CD4-positive, alpha-beta T cell (primary cell): ENCODE measurements around the gene ALDH1A1. TPM values are rescaled to one million over a fixed set of nuclear protein-coding genes. Genes with fewer than 3 reads are reported as not detected.

Source experiments
- ATAC-seq: fragments of 200-7000 bp; cut with Tn5 transposase; one replicate; pipeline ENCODE4 v1.10.0; 2022; ENCODE audit warnings: mild to moderate bottlenecking; ENCODE audit not compliant: poor library complexity
- CTCF ChIA-PET: fragments of 350-600 bp; sonication (Branson Sonifier 250); formaldehyde crosslinking; loops from one replicate; lab custom pipeline; 2021; ENCODE audit warnings: antibody characterized with exemption, inconsistent platforms; lab: Charles Lee
- POLR2A ChIA-PET: fragments of 350-600 bp; sonication (Branson Sonifier 250); formaldehyde crosslinking; loops from one replicate; lab custom pipeline; 2021; ENCODE audit warnings: antibody characterized with exemption, inconsistent platforms; lab: Charles Lee
- DNase-seq, 14 experiments: peaks; one replicate each; pipeline ENCODE4 v3.0.0-alpha.2; 2013 to 2020; ENCODE audit warnings: mixed read lengths in 2 of 14
- H3K27ac ChIP-seq, 2 donors: one replicate each; pipeline versions ENCODE4 v1.5.1 to v1.7.0; 2013; ENCODE audit warnings: low read length in 2 of 2, low read depth in 1 of 2, mild to moderate bottlenecking in 1 of 2
- H3K27me3 ChIP-seq, 2 experiments: 1 replicate in 1 of 2; 2 replicates in 1 of 2; pipeline versions ENCODE4 v1.6.1 to v1.7.0; 2013; ENCODE audit warnings: low read length in 2 of 2, control low read depth in 1 of 2, mild to moderate bottlenecking in 1 of 2, moderate library complexity in 1 of 2; ENCODE audit not compliant: insufficient read depth in 2 of 2, control insufficient read depth in 1 of 2
- H3K36me3 ChIP-seq: one replicate; pipeline ENCODE4 v1.6.1; 2013; ENCODE audit warnings: low read length, control low read depth; ENCODE audit not compliant: insufficient read depth
- H3K4me1 ChIP-seq: one replicate; pipeline ENCODE4 v1.6.1; 2013; ENCODE audit warnings: low read length, control low read depth; ENCODE audit not compliant: insufficient read depth
- H3K4me3 ChIP-seq: one replicate; pipeline ENCODE4 v1.5.1; 2013; ENCODE audit warnings: mild to moderate bottlenecking, low read length, moderate library complexity
- H3K9me3 ChIP-seq, 2 experiments: 1 replicate in 1 of 2; 2 replicates in 1 of 2; pipeline versions ENCODE4 v1.6.1 to v1.7.0; 2013; ENCODE audit warnings: low read length in 2 of 2, mild to moderate bottlenecking in 2 of 2, control low read depth in 1 of 2, moderate library complexity in 1 of 2; ENCODE audit not compliant: control insufficient read depth in 1 of 2, insufficient read depth in 1 of 2
- H3K27ac Mint-ChIP-seq: one replicate; pipeline ENCODE4 v1.8.0; 2020; ENCODE audit warnings: mixed read lengths
- H3K27me3 Mint-ChIP-seq: one replicate; pipeline ENCODE4 v1.8.0; 2021; ENCODE audit warnings: mixed read lengths
- H3K36me3 Mint-ChIP-seq: one replicate; pipeline ENCODE4 v1.8.0; 2021; ENCODE audit warnings: low read depth, mixed read lengths
- H3K4me1 Mint-ChIP-seq: one replicate; pipeline ENCODE4 v1.8.0; 2021; ENCODE audit warnings: low read depth, mixed read lengths
- H3K4me3 Mint-ChIP-seq: one replicate; pipeline ENCODE4 v1.8.0; 2020; ENCODE audit warnings: mild to moderate bottlenecking, mixed read lengths
- H3K9me3 Mint-ChIP-seq: one replicate; pipeline ENCODE4 v1.8.0; 2020; ENCODE audit warnings: mixed read lengths
- intact Hi-C, 2 experiments: fragments of 100-400 bp; cut with DNase I in 1 of 2; cut with micrococcal nuclease in 1 of 2; formaldehyde crosslinking; loops; one replicate each; pipeline versions ENCODE4 v1.15.1 to v1.9.0; 2023 to 2025; cut with DNase I, micrococcal nuclease
- total RNA-seq, 174 experiments: library from RNA in 2 of 174; stranded (reverse) in 2 of 174; gene quantifications; one replicate each; pipeline ENCODE4 v1.2.3 and lab custom pipeline; 2021 to 2026
- TF ChIP-seq, protein P1 (sequence below): fragments of 200-600 bp; IDR thresholded peaks from one replicate; pipeline ENCODE4 v1.8.0; 2022; ENCODE audit warnings: antibody characterized with exemption, mild to moderate bottlenecking

ALDH1A1 gene
- total RNA-seq, 2 experiments from 2014 or later = 0.39 TPM; not detected in 1

DNA sequence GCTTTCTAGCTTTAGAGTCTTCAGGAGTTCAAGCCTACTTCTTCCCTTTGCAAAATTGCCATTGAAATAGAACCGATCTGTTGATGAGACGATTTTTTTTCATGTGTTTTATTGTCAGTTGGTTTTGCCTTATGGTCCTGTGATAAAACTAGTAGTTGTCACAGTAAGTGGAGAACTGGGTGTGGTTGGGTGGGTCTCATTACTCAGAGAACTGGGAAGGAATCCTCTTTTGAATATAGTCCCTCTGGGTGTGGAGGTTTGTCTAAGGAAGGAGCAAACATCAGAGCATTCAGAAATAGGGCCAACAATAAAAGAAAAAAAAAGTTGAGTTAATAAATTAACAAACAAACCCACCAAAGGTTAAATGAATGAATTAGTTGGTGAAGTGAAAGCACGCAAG, 69.0 kb downstream of the ALDH1A1 start:
- TF ChIP-seq, protein P1, sequence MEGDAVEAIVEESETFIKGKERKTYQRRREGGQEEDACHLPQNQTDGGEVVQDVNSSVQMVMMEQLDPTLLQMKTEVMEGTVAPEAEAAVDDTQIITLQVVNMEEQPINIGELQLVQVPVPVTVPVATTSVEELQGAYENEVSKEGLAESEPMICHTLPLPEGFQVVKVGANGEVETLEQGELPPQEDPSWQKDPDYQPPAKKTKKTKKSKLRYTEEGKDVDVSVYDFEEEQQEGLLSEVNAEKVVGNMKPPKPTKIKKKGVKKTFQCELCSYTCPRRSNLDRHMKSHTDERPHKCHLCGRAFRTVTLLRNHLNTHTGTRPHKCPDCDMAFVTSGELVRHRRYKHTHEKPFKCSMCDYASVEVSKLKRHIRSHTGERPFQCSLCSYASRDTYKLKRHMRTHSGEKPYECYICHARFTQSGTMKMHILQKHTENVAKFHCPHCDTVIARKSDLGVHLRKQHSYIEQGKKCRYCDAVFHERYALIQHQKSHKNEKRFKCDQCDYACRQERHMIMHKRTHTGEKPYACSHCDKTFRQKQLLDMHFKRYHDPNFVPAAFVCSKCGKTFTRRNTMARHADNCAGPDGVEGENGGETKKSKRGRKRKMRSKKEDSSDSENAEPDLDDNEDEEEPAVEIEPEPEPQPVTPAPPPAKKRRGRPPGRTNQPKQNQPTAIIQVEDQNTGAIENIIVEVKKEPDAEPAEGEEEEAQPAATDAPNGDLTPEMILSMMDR = no peak
- POLR2A ChIA-PET = no interaction called here
- H3K4me3 ChIP-seq = no peak overlapping the region
- Mint-ChIP-seq H3K4me3 (no peak overlapping the region), H3K27ac (no peak overlapping the region), H3K36me3 (no peaks in the 10 kb centered on the region), H3K9me3 (peaks cover 3% of the 10 kb centered on the region), H3K4me1 (no peaks in the 10 kb centered on the region), H3K27me3 (peaks cover 1% of the 10 kb centered on the region)
- ATAC-seq = no peak
- no peak overlapping the region for H3K27ac ChIP-seq
- no peaks in the 10 kb centered on the region for H3K27me3 ChIP-seq
- DNase-seq = no peak
- CTCF ChIA-PET = no interaction called here
- no peaks in the 10 kb centered on the region for H3K36me3 ChIP-seq
- no peaks in the 10 kb centered on the region for H3K9me3 ChIP-seq
- no peaks in the 10 kb centered on the region for H3K4me1 ChIP-seq
- intact Hi-C loops = no loop called here

- intact Hi-C loops = no loop called here
- no peaks in the 10 kb centered on the region for H3K4me1 ChIP-seq
- H3K27me3 ChIP-seq = no peaks in the 10 kb centered on the region
- no peaks in the 10 kb centered on the region for H3K9me3 ChIP-seq
- Mint-ChIP-seq H3K27ac (no peak overlapping the region), H3K4me3 (no peak overlapping the region), H3K36me3 (no peaks in the 10 kb centered on the region), H3K9me3 (peaks cover 3% of the 10 kb centered on the region), H3K4me1 (no peaks in the 10 kb centered on the region), H3K27me3 (no peaks in the 10 kb centered on the region)
- ChIA-PET POLR2A (no interaction called here), CTCF (no interaction called here)
- ATAC-seq (no peak), DNase-seq (no peak)
- TF ChIP-seq, protein P1 = no peak
- no peak overlapping the region for H3K4me3 ChIP-seq
- no peak overlapping the region for H3K27ac ChIP-seq
- no peaks in the 10 kb centered on the region for H3K36me3 ChIP-seq
These were observed 70.6 kb downstream of the ALDH1A1 start for GRCh38 chr9:72882117-72882775.

GRCh38 chr9:72880821-72881220, 72.0 kb downstream of the ALDH1A1 start:
- intact Hi-C loops = no loop called here
- Mint-ChIP-seq H3K27me3 (no peaks in the 10 kb centered on the region), H3K4me1 (no peaks in the 10 kb centered on the region), H3K27ac (no peak overlapping the region), H3K4me3 (no peak overlapping the region), H3K9me3 (peaks cover 3% of the 10 kb centered on the region), H3K36me3 (no peaks in the 10 kb centered on the region)
- H3K4me1 ChIP-seq = no peaks in the 10 kb centered on the region
- no peaks in the 10 kb centered on the region for H3K27me3 ChIP-seq
- no peak overlapping the region for H3K27ac ChIP-seq
- TF ChIP-seq, protein P1 = no peak
- ChIA-PET POLR2A (no interaction called here), CTCF (no interaction called here)
- H3K4me3 ChIP-seq = no peak overlapping the region
- ATAC-seq = no peak
- no peaks in the 10 kb centered on the region for H3K9me3 ChIP-seq
- DNase-seq = no peak
- no peaks in the 10 kb centered on the region for H3K36me3 ChIP-seq
